Psoas muscle (tissue), 8 donors: ENCODE results near the gene MDC1. TPM values are rescaled to one million over a fixed set of nuclear protein-coding genes. Genes with fewer than 3 reads are reported as not detected.

Experiments used
- ATAC-seq, 4 donors: fragments of 200-7000 bp; cut with Tn5 transposase; one replicate each; pipeline ENCODE4 v1.9.1; 2020; ENCODE audit warnings: moderate library complexity in 3 of 4, mild to moderate bottlenecking in 2 of 4
- DNase-seq, 2 donors: peaks; one replicate each; pipeline ENCODE4 v3.0.0-alpha.2; 2020
- H3K27ac ChIP-seq: fragments of 200-600 bp; one replicate; pipeline ENCODE4 v1.8.0; 2022
- H3K27me3 ChIP-seq, 3 donors: fragments of 200-600 bp in 1 of 3; one replicate each; pipeline versions ENCODE4 v1.6.1 to v1.8.0; 2013 to 2022; ENCODE audit warnings: low read length in 2 of 3, mild to moderate bottlenecking in 2 of 3, moderate library complexity in 1 of 3; ENCODE audit not compliant: insufficient read depth in 3 of 3
- H3K36me3 ChIP-seq, 2 donors: fragments of 200-600 bp in 1 of 2; one replicate each; pipeline versions ENCODE4 v1.6.1 to v1.8.0; 2013 to 2022; ENCODE audit warnings: low read depth in 1 of 2, mild to moderate bottlenecking in 1 of 2, moderate library complexity in 1 of 2; ENCODE audit not compliant: insufficient read depth in 1 of 2
- H3K4me1 ChIP-seq: fragments of 200-600 bp; one replicate; pipeline ENCODE4 v1.8.0; 2022
- H3K4me3 ChIP-seq: fragments of 200-600 bp; one replicate; pipeline ENCODE4 v1.8.0; 2022; ENCODE audit warnings: mild to moderate bottlenecking
- H3K9me3 ChIP-seq: fragments of 200-600 bp; one replicate; pipeline ENCODE4 v1.8.0; 2022
- CTCF ChIP-seq: fragments of 200-600 bp; IDR thresholded peaks from one replicate; pipeline ENCODE4 v1.8.0; 2022; ENCODE audit warnings: antibody characterized with exemption
- WGBS, 3 donors: extraction: QIAGEN DNeasy Blood & Tissue Kit; methylation state at CpG; one replicate each; pipeline versions ENCODE4 v1.1.6 to v1.1.7; 2013; 5-methylcytosine and 5-hydroxymethylcytosine counted together
- intact Hi-C, 2 donors: fragments of 100-400 bp; cut with DNase I; formaldehyde crosslinking; loops; one replicate each; pipeline versions ENCODE4 v1.11.0 to v1.14.2; 2022
- polyA plus RNA-seq, 3 donors: library from polyadenylated mRNA; stranded (reverse); fragments of 200-250 nt; gene quantifications; one replicate each; pipeline ENCODE4 v1.2.3, GENCODE V29; 2013
- total RNA-seq, 4 donors: library from RNA; stranded (reverse); fragmentation: NEBNext Ultra II Directional in 2 of 4; extraction: Animal tissue kit (Norgen Biotek cat#: 25700) in 2 of 4; gene quantifications; one replicate each; pipeline versions ENCODE4 v1.2.1 to v1.2.4, GENCODE V29; 2021 to 2023
- donor health status: healthy with polysubstance abuse.
- donor health status: DM: no; HTN: no; CAD: no; lungs with moderate emphysema.
- donor health status: Bipolar disorder and iron deficiency.
- donor health status: healthy.
- donor health status: DM: yes; HTN: yes; CAD: no.
- donor health status: DM: no; HTN: no; CAD: no.
- donor health status: DM: no; HTN: no; CAD: no.
- donor health status: DM: yes; HTN: yes; CAD: no.

Gene MDC1
- total and polyA plus RNA-seq, 7 donors: 4.1 to 18.0 (median 12.7) TPM

- Histone ChIP-seq H3K4me3 (no peak overlapping the region), H3K36me3 (no peaks in the 10 kb centered on the region), H3K27ac (peak overlapping the region; percentile 91), H3K9me3 (no peaks in the 10 kb centered on the region), H3K27me3 (no peaks in the 10 kb centered on the region), H3K4me1 (peaks cover 24% of the 10 kb centered on the region)
- ATAC-seq (no peak), DNase-seq (no peak)
- no peak for TF ChIP-seq CTCF
- intact Hi-C loops: no loop called here
These were observed 33.2 kb upstream of the MDC1 start for GRCh38 chr6:30750379-30750668.

GRCh38 chr6:30749554-30750378 is 32.7 kb upstream of the MDC1 start:
- WGBS, 3 donors: 86 to 93% (median 90%) methylated on average over 12 of the region's 12 CpGs
- no peak for TF ChIP-seq CTCF
- intact Hi-C loops: loop anchor here in 1 of 2 donors (5.0 to 10.0 kb wide), 2 partner anchors 73 to 335 kb away; no protein-coding TSS in a partner anchor
- no peaks in the 10 kb centered on the region for H3K9me3 ChIP-seq
- H3K4me1 ChIP-seq: peaks cover 24% of the 10 kb centered on the region
- no peak for ATAC-seq
- peak overlapping the region; percentile 91 for H3K27ac ChIP-seq
- no peak for DNase-seq
- no peak overlapping the region for H3K4me3 ChIP-seq
- no peaks in the 10 kb centered on the region for H3K27me3 ChIP-seq
- H3K36me3 ChIP-seq: no peaks in the 10 kb centered on the region

- WGBS, 3 donors: 54 to 58% (median 55%) methylated on average over 8 of the region's 8 CpGs
- Histone ChIP-seq H3K4me1 (peaks cover 24% of the 10 kb centered on the region), H3K9me3 (no peaks in the 10 kb centered on the region), H3K27me3 (no peaks in the 10 kb centered on the region), H3K4me3 (no peak overlapping the region), H3K27ac (no peak overlapping the region), H3K36me3 (no peaks in the 10 kb centered on the region)
- ATAC-seq: no peak
- intact Hi-C loops: loop anchor here in 1 of 2 donors (5.0 to 10.0 kb wide), 2 partner anchors 73 to 336 kb away; no protein-coding TSS in a partner anchor
- no peak for DNase-seq
- no peak for TF ChIP-seq CTCF
These were observed 31.9 kb upstream of the MDC1 start for GRCh38 chr6:30748851-30749540.

- no peak for ATAC-seq
- Histone ChIP-seq H3K4me1 (peaks cover 16% of the 10 kb centered on the region), H3K9me3 (no peaks in the 10 kb centered on the region), H3K27me3 (no peaks in the 10 kb centered on the region), H3K36me3 (no peaks in the 10 kb centered on the region), H3K4me3 (no peak overlapping the region), H3K27ac (no peak overlapping the region)
- intact Hi-C loops: loop anchor here in 1 of 2 donors (5.0 to 10.0 kb wide), 2 partner anchors 74 to 337 kb away; no protein-coding TSS in a partner anchor
- DNase-seq: no peak
- TF ChIP-seq CTCF: no peak
- 73 to 80% (median 73%) methylated on average over 6 of the region's 6 CpGs for WGBS, 3 donors
These were observed 31.1 kb upstream of the MDC1 start for GRCh38 chr6:30747902-30748769.
